Adrenal gland (tissue), 5 donors: ENCODE measurements around the gene ZFP37.

Experiments used
- CTCF ChIP-seq, 6 experiments: fragments of 450-650 bp in 4 of 6; fragments of 200-600 bp in 2 of 6; sonication (generic) in 1 of 6; IDR thresholded peaks; 1 replicate in 5 of 6; 2 replicates in 1 of 6; pipeline versions ENCODE4 v1.5.1 to v1.8.0; 2016 to 2021; ENCODE audit warnings: antibody characterized with exemption in 6 of 6, mild to moderate bottlenecking in 2 of 6, moderate library complexity in 1 of 6
- POLR2A ChIP-seq, 2 donors: fragments of 450-650 bp; IDR thresholded peaks; one replicate each; pipeline ENCODE4 v1.6.1; 2017; ENCODE audit warnings: antibody characterized with exemption in 2 of 2, mild to moderate bottlenecking in 2 of 2, moderate library complexity in 1 of 2
- donor health status: DM: no; HTN: no; CAD: no.

GRCh38 chr9:113026200-113026599 is 30.3 kb downstream of the ZFP37 start:
- TF ChIP-seq POLR2A (IDR thresholded peaks at IDR 0.05) (no peak), CTCF (IDR thresholded peaks at IDR 0.05) (no peak)
